GDM1 (cell line): Measurements from ENCODE around the gene LIMS2.

Source experiments
- DNase-seq: peaks from one replicate; lab custom pipeline; 2025; lab: John Stamatoyannopoulos, UW

The LIMS2 gene

DNA sequence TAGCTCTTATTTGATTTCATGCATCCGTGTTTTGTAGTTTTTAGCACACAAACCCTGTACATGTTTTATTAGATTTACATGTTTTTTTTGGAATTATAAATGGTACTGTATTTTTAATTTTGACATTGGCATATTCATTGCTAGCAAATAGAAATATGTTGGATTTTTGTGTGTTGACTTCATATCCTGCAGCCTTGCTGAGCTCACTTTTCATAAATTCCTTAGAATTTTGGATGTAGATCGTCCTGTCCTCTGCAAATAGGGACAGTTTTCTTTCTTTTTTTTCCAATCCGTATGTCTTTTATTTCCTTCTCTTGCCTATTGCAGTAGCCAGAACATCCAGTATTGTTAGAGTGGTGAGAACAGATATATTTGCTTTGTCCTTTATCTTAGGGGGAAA lies 76.1 kb downstream of the LIMS2 start:
- no peak for DNase-seq

DNA sequence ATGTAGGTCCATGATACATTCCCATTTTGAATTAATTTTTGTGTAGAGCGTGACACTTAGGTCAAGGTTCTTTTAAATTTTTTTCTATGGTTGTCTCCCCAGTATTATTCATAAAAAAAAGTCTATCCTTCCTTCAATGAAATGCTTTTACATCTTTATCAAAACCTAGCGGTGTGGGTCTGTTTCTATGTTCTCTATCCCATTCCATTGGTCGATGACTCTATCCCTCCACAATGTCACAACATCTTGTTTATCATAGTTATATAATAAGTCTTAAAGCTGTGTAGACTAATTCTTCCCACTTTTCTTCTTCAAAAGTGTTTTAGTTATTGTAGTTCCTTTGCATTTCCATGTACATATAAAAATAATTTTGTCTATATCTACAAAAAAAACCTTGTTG lies 76.6 kb downstream of the LIMS2 start:
- no peak for DNase-seq

DNA sequence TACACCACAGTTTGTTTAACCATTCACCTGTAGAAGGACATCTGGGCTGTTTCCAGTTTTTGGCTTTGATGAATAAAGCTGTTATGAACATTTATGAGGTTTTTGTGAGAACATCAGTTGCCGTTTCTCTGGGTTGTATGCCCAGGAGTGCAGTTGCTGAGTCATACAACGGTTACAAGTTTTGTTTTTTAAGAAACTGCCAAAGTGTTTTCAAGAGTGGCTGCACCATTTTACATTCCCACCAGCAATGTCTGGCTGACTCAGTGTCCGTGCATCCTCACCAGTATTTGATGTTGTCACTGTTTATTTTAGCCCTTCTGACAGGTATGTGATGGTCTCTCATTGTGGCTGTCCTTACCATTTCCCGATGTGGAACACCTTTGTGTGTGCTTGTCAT lies 77.3 kb downstream of the LIMS2 start:
- DNase-seq = no peak

DNA sequence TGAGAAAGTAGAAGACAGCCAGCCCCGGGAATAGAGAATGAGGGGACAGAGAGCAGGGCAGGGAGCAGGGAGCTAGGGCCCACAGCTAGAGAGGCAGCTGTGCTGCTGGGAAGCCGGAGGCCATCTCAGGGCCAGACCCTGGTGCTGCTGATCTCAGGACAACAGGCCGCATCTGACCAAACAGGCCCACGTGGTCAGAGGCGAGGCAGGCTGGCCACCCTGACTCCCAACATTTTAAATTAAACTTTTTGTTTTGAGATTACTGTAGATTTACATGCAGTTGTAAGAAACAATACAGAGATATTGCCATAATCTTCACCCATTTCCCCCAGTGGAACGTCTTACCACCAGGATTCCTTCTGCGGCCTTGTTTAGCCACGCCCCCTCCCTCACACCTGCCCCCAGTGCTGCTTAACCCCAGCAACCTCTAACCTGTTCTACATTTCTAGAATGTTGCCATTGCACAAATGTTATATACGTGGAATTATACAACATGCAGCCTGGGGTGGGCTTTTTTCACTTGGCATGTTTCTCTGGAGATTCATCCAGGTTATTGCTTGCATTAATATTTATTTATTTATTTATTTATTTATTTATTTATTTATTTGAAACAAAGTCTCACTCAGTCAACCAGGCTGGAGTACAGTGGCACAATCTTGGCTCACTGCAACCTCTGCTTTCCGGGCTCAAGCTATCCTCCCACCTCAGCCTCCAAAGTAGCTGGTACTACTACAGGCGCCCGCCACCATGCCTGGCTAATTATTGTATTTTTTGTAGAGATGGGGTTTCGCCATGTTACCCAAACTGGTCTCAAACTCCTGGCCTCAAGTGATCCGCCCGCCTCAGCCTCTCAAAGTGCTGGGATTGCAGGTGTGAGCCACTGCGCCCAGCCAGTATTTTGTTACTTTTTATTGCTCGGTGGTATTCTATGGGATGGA lies 78.0 kb downstream of the LIMS2 start:
- DNase-seq = no peak

DNA sequence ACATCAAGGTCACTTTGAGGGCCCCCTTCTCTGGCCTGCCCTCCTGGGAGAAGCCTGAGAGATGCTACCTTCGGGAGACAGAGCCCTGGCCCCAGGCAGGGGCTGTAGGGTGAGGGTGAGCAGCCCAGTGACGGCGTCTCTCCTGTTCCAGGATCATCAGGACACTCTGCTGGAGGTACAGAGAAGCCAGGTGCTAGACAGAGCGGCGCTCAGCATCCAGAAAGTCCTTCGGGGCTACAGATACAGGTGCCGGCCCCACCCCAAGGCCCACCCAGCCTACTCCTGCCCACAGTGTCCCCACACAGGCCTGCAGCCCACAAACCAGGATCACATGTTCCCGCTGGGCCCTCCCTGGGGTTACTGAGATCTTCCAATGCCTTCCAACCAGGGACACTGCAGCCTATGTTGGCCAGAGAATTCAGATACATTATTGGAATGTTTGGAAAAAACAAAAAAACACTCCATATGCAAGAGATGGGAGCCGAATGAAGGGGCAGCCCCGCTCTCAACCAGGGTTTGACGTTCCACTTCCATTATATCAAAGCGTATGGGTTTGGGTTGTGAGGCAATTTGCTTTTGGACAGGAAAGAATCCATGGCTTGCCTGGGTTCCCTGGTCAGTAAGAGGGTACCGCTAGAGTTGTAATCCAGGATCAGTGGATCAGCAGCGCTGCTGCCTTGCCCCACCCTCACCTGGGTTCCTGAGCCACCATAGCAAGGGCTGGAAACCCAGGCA lies 78.9 kb downstream of the LIMS2 start:
- DNase-seq = no peak

DNA sequence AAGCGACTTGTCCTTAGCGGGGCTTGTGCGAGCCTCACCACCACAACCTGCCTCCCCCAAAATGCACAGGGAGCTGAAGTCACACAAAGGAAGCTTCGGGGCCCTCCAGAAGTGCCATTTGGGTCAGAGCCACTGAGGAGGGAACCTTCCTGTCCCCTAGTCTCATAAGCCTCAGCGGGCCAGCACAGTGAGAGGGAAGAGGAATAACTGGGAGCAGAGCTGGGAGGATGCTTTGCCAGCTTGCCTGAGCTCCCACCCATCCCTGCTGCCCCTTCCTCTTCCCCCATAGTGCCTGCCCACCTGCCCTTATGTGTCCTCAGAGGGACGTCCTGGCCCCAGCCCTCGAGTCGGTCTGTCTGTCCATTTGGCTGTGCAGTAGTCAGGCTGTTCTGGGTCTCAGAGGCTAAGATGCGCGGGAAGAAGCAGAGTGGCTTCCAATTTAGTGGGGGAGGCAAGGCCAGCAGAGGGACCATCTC lies 81.2 kb downstream of the LIMS2 start:
- DNase-seq = no peak

DNA sequence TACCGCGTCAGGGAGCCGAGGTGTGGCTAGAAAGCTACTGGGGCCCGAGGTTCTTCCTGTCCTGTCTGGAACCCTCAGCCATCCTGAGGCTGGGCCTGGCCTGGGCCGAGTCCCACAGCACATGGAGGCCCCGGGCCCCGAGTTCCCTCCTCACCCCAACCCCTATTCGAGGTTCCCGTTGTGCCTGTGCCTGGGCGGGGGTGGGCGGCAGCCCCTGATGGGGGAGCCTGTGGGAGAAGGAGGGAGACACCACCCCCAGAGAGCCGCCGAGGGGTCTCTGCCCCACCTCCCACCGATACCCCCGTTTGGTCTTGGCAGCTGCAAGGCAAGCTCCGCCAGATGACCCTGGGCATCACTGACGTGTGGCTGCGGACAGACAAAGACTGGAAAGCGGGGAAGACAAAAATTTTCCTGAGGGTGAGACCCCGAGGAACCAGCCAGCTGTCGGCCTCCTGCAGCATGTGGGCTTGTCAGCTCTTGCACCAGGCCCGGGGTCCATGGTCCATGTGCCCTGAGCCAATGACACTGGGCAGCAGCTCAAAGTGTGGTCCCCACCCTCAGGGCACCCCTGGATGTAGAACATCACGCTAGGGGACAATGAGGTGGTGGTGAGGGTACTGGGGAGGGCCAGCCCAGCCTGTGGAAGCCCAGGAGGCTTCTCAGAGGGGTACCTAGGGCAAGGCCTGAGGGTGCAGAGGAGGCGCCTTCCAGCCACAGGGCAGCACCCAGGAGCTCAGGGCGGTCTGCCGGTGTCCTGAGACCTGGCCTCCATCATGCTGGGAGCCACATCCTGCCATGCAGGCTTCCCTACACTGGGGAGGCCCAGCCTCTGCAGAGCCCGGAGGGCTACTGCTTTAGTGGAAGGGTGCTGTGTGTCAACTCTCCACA lies 81.9 kb downstream of the LIMS2 start:
- DNase-seq = no peak

DNA sequence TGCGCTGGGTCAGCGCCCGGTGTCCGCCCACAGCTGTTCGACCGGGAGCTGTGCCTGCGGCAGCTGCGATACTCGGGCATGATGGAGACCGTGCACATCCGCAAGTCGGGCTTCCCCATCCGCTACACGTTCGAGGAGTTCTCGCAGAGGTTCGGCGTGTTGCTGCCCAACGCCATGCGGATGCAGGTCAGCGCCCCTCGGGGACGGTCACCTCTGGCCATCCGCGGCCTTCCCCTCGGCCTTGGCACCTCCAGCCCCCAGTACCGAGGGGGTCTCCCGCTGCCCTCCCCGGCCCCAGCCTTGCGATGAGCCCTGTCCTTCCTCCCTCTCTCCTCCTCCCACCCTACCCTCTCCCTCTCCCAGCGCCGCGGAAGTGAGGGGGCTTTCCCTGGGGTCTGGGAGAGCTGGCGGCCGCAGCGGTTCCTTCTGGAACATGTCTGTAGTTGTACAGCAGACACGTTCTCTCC lies 82.5 kb downstream of the LIMS2 start:
- DNase-seq = no peak

DNA sequence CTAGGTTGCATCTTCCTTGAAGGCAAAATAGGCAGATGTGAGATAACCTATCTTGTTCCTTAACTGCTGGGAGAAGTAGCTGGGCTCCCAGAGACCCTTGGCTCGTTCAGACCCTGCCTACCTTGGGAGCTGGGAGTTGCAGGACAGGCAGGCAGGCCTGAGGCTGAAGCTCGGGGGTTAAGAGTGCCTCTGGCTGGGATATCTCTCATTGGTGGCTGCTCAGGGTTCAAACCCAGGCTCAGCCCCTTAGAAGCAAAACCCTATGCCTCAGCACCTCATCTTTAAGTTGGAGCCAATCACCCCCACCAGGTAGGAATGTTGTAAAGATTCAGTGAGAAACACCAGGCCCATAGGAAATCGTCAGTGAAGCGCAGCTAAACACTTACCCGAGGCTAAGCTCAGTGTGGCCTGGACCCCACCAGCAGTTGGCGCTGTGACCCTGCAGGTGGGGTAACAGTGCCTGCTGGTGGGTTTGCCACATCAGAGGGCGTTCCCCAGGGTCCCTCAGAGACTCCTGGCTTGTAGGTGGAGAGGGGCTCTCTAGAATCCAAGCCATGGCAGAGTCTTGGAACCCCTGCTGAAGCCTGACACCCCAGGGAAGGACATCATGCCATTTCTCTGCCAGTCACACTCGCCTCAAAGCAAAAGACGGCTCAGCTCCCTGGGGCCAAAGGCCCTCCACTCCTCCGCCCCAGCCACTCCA lies 84.0 kb downstream of the LIMS2 start:
- peak; percentile 52 for DNase-seq

DNA sequence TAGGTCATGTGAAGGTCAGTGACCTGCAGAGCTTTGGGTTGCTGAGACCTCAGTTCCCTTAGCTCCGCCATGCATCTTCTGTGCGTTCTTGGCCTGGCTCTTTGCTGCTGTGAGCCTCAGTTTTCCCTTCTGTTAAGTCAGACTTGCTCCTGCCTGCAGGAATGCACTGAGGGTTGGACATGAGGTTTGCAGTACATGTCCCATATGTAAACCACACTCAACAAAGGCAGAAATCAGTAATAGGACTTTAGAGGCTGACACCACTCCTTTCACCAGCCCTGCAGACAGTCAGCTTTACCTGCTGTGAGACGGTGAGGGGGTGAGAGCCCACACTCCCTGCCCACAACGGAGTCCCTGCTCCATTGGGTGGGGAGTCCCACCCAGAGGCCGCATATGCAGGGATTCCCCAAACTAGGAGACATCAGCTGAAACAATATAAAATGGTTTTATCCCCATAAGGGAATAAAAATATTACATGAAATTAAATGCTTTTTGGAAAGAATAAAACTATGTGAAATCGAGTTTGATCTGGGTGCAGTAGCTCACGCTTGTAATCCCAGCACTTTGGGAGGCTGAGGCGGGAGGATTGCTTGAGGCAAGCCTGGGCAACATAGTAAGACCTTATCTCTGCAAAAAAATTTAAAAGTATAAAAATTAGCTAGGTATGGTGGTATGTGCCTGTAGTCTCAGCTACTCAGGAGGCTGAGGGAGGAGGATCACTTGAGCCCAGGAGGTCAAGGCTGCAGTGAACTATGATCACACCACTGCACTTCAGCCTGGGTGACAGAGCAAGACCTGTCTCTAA lies 84.7 kb downstream of the LIMS2 start:
- no peak for DNase-seq

DNA sequence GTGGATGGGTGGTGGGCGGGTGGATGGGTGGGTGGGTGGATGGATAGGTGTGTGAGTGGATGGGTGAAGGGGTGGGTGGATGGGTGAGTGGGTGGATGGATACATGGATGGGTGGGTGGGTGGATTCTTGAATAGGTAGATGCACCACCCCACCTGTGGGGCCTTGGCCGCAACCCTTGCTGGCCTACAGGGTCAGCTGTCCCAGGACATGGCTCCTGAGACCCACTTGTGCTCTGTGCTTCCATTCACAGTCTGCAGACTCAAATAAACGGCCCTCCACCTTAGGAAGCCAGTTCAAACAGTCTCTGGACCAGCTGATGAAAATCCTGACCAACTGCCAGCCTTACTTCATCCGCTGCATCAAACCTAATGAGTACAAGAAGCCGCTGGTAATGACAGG lies 85.5 kb downstream of the LIMS2 start:
- no peak for DNase-seq

DNA sequence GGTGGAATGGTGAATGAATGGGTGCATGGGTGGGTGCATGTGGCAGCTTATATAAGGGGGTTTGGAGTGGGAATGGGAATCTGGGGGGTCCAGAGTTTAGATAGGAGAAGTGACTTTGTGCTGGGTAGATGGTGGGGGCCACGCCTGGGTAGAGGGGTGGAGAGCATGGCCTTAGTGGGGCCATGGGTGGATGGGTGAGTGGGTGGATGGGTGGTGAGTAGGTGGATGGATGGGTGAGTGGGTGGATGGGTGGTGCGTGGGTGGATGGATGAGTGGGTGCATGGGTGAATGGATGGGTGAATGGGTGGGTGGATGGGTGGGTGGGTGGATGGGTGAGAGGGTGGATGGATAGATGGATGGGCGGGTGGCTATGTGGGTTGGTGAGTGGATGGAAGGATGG lies 86.0 kb downstream of the LIMS2 start:
- DNase-seq = no peak
